Measurements from ENCODE around the gene TAOK2.

The TAOK2 gene

DNA sequence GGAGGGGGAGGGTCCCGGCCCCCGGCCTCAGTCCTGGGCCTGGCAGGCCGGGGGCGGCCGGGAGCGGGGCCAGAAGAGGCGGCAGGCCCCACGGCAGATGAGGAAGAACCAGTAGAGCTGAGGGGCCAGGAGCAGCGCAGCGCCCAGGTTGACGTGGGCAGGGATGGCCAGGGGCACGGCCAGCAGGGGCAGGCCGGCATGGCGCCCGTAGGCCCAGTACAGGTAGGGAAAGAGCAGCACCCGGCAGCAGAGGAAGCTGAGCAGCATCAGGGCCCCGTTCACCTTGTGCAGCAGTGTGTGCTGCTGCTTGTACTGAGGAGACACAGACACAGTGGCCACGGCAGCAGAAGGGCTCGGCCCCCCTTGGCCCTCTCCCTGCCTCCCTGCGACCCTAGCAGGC, 51.5 kb downstream of the TAOK2 start:
- in situ Hi-C loops (cut with HindIII; ENCODE audit: low sequenced_read_pairs): no loop called here
- no peak overlapping the region for H3K4me3 ChIP-seq (ENCODE audit: low read depth, low read length)
- DNase-seq (ENCODE audit: low read depth): no peak
- TF ChIP-seq, protein P1, sequence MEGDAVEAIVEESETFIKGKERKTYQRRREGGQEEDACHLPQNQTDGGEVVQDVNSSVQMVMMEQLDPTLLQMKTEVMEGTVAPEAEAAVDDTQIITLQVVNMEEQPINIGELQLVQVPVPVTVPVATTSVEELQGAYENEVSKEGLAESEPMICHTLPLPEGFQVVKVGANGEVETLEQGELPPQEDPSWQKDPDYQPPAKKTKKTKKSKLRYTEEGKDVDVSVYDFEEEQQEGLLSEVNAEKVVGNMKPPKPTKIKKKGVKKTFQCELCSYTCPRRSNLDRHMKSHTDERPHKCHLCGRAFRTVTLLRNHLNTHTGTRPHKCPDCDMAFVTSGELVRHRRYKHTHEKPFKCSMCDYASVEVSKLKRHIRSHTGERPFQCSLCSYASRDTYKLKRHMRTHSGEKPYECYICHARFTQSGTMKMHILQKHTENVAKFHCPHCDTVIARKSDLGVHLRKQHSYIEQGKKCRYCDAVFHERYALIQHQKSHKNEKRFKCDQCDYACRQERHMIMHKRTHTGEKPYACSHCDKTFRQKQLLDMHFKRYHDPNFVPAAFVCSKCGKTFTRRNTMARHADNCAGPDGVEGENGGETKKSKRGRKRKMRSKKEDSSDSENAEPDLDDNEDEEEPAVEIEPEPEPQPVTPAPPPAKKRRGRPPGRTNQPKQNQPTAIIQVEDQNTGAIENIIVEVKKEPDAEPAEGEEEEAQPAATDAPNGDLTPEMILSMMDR (IDR thresholded peaks at IDR 0.05; ENCODE audit: low read depth, low read length, missing control alignments): no peak

- in situ Hi-C loops (cut with HindIII; ENCODE audit: low sequenced_read_pairs): no loop called here
- TF ChIP-seq, protein P1 (IDR thresholded peaks at IDR 0.05; ENCODE audit: low read depth, low read length, missing control alignments): no peak
- no peak overlapping the region for H3K4me3 ChIP-seq (ENCODE audit: low read depth, low read length)
Observed at GRCh38 chr16:30025574-30025973, 51.9 kb downstream of the TAOK2 start.

DNA sequence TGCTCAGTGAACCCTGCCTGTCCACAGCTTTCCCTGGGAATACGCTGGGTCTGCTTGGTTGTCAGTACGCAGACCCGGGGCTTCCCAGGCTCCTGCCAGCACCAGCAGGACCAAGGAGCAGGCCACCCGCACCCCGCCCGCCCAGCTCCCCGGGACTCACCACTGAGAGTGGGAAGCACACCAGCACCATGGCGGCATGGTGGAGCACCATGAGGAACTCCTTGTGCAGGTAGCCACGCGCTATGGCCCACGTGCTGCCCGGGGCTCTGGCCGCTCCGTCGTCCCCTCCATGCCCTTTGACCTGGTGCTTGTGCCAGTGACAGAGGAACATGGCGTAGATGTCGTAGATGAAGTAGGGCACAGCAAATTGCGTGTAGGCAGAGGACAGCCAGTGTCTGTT, 52.8 kb downstream of the TAOK2 start:
- in situ Hi-C loops (cut with HindIII; ENCODE audit: low sequenced_read_pairs): no loop called here
- TF ChIP-seq, protein P1 (IDR thresholded peaks at IDR 0.05; ENCODE audit: low read depth, low read length, missing control alignments): no peak
- no peak overlapping the region for H3K4me3 ChIP-seq (ENCODE audit: low read depth, low read length)
- no peak for DNase-seq (ENCODE audit: low read depth)

More at GRCh38 chr16:30025574-30025973, 51.9 kb downstream of the TAOK2 start:
- no peak for DNase-seq (ENCODE audit: low read depth)

DNA sequence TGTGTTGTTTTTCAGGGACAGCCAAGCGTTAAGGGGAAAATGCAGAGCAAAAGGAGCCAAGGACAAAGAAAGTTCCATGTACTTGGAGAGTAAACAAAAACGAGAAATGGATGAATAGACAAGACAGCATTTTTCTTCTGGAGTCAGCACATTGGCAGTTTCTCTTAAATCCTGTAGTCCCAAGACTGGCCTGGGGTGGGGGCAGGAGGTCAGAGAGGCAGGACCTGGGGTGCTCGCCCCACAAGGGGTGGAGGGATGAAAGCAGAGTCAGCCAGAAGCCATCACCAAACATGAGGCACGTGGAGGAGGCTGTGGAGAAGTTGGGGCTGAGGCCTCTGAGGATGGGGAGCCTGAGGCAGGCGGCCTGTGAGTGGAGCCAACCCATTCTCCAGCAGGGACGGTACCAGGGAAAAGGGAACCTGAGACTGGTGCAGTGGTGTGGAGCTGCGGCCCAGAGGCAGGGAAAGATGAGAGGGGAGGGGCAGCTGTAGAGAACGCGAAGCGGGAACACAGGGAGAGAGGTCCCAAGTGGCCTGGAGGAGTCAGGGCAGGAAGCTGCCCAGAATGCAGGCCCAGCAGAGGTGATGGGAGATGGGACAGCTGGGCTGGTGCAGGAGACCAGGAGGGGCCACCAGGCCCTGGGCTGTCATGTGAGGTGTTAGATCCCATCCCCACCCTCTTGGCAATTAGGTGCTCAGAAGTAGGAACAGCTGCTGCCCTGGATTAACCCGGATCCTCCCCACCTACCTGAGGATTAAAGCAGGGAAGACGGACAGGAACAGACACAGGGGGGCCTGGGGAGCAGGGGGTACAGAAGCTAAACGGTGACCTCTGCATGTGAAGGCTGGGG, 54.1 kb downstream of the TAOK2 start:
- in situ Hi-C loops (cut with HindIII; ENCODE audit: low sequenced_read_pairs): no loop called here
- H3K4me3 ChIP-seq (ENCODE audit: low read depth, low read length): no peak overlapping the region
- DNase-seq (ENCODE audit: low read depth): no peak
- TF ChIP-seq, protein P1 (IDR thresholded peaks at IDR 0.05; ENCODE audit: low read depth, low read length, missing control alignments): no peak

GRCh38 chr16:30028438-30029076, 54.9 kb downstream of the TAOK2 start:
- H3K4me3 ChIP-seq (ENCODE audit: low read depth, low read length): no peak overlapping the region
- no peak for DNase-seq (ENCODE audit: low read depth)
- TF ChIP-seq, protein P1 (IDR thresholded peaks at IDR 0.05; ENCODE audit: low read depth, low read length, missing control alignments): no peak
- in situ Hi-C loops (cut with HindIII; ENCODE audit: low sequenced_read_pairs): no loop called here

- in situ Hi-C loops (cut with HindIII; ENCODE audit: low sequenced_read_pairs): no loop called here
- no peak for DNase-seq (ENCODE audit: low read depth)
- TF ChIP-seq, protein P1 (IDR thresholded peaks at IDR 0.05; ENCODE audit: low read depth, low read length, missing control alignments): no peak
- H3K4me3 ChIP-seq (ENCODE audit: low read depth, low read length): no peak overlapping the region
Observed at GRCh38 chr16:30030011-30030685, 56.5 kb downstream of the TAOK2 start.

All from astrocyte of the cerebellum (primary cell).